Measurements from ENCODE around the gene ZNF532.
"Not testable (repeated sequence)": the region's sequence is repeated elsewhere in the genome, so short reads cannot be mapped to it uniquely, and the experiment has no call there.

ZNF532 gene

GRCh38 chr18:58864146-58865032 lies at the start of gene ZNF532:
Gene ZNF532 (plus strand): TSS chr18:58864877. CDS start in a region left out here.
- DNase-seq, result no peak

- no peak for DNase-seq
Measured at GRCh38 chr18:58819051-58819450, 45.6 kb upstream of the ZNF532 start.

GRCh38 chr18:58820251-58820650 lies 44.4 kb upstream of the ZNF532 start:
- DNase-seq, result no peak

GRCh38 chr18:58822944-58823343 lies 41.7 kb upstream of the ZNF532 start:
- DNase-seq, result no peak

GRCh38 chr18:58823412-58823811 lies 41.3 kb upstream of the ZNF532 start:
- DNase-seq, result no peak

- not testable (repeated sequence) for DNase-seq
Measured at GRCh38 chr18:58826926-58827325, 37.8 kb upstream of the ZNF532 start.

GRCh38 chr18:58827428-58827827 lies 37.2 kb upstream of the ZNF532 start:
- no peak for DNase-seq

GRCh38 chr18:58827886-58828285 lies 36.8 kb upstream of the ZNF532 start:
- no peak for DNase-seq

- no peak for DNase-seq
Measured at GRCh38 chr18:58828399-58829121, 36.1 kb upstream of the ZNF532 start.

GRCh38 chr18:58829263-58829662 lies 35.4 kb upstream of the ZNF532 start:
- no peak for DNase-seq

GRCh38 chr18:58829886-58830285 lies 34.8 kb upstream of the ZNF532 start:
- DNase-seq, result peak; percentile 31

- DNase-seq, result no peak
Measured at GRCh38 chr18:58831606-58832005, 33.1 kb upstream of the ZNF532 start.

- no peak for DNase-seq
Measured at GRCh38 chr18:58838165-58838860, 26.4 kb upstream of the ZNF532 start.

GRCh38 chr18:58838946-58839345 lies 25.7 kb upstream of the ZNF532 start:
- DNase-seq, result no peak

GRCh38 chr18:58842978-58843687 lies 21.5 kb upstream of the ZNF532 start:
- no peak for DNase-seq

GRCh38 chr18:58843688-58844035 lies 21.0 kb upstream of the ZNF532 start:
- DNase-seq, result no peak

GRCh38 chr18:58844871-58845270 lies 19.8 kb upstream of the ZNF532 start:
- DNase-seq, result no peak

- DNase-seq, result no peak
Measured at GRCh38 chr18:58845928-58846724, 18.6 kb upstream of the ZNF532 start.

- no peak for DNase-seq
Measured at GRCh38 chr18:58847383-58848071, 17.1 kb upstream of the ZNF532 start.

- no peak for DNase-seq
Measured at GRCh38 chr18:58848685-58849084, 16.0 kb upstream of the ZNF532 start.

GRCh38 chr18:58850786-58851469 lies 13.7 kb upstream of the ZNF532 start:
- no peak for DNase-seq
